HG03469 (cell line): ENCODE data around the gene ITGAL.
"Not testable (repeated sequence)": the region's sequence is repeated elsewhere in the genome, so short reads cannot be mapped to it uniquely, and the experiment has no call there.

ENCODE experiments used
- ATAC-seq: cut with Tn5 transposase; IDR thresholded peaks from one replicate; pipeline ENCODE4 v1.9.1; 2021; ENCODE audit warnings: mild to moderate bottlenecking, moderate library complexity, moderate number of reproducible peaks; ENCODE audit not compliant: unreplicated experiment

Gene ITGAL

GRCh38 chr16:30491229-30491628, 18.7 kb downstream of the ITGAL start:
- ATAC-seq: no peak

- no peak for ATAC-seq
Measured at GRCh38 chr16:30491744-30492308, 19.3 kb downstream of the ITGAL start.

- ATAC-seq: no peak
Measured at GRCh38 chr16:30493941-30494488, 21.5 kb downstream of the ITGAL start.

- no peak for ATAC-seq
Measured at GRCh38 chr16:30494709-30495108, 22.2 kb downstream of the ITGAL start.

- no peak for ATAC-seq
Measured at GRCh38 chr16:30499284-30499683, 26.7 kb downstream of the ITGAL start.

GRCh38 chr16:30503403-30504296, 31.1 kb downstream of the ITGAL start:
- no peak for ATAC-seq

GRCh38 chr16:30509081-30509765, 36.7 kb downstream of the ITGAL start:
- ATAC-seq: no peak

GRCh38 chr16:30510376-30510938, 37.9 kb downstream of the ITGAL start:
- no peak for ATAC-seq

GRCh38 chr16:30511509-30511908, 39.0 kb downstream of the ITGAL start:
- no peak for ATAC-seq

- ATAC-seq: no peak
Measured at GRCh38 chr16:30515275-30515674, 42.7 kb downstream of the ITGAL start.

- ATAC-seq: no peak
Measured at GRCh38 chr16:30518552-30518951, 46.0 kb downstream of the ITGAL start.

- ATAC-seq: no peak
Measured at GRCh38 chr16:30519120-30520049, 46.8 kb downstream of the ITGAL start.

GRCh38 chr16:30521476-30521872, 48.9 kb downstream of the ITGAL start:
- ATAC-seq: no peak

GRCh38 chr16:30521873-30522641, 49.5 kb downstream of the ITGAL start:
- ATAC-seq: no peak

- ATAC-seq: not testable (repeated sequence)
Measured at GRCh38 chr16:30522702-30523463, 50.3 kb downstream of the ITGAL start.

- ATAC-seq: no peak
Measured at GRCh38 chr16:30523768-30524574, 51.4 kb downstream of the ITGAL start.
